Mesendoderm (in vitro differentiated cells): ENCODE measurements around the gene PLA2G5.

Experiments
- DNase-seq: peaks from one replicate; pipeline ENCODE4 v3.0.0; 2013
- H2AK5ac ChIP-seq: 2 replicates; pipeline ENCODE4 v1.6.1; 2013; ENCODE audit warnings: low read length, inconsistent platforms
- H2BK120ac ChIP-seq: 2 replicates; pipeline ENCODE4 v1.6.1; 2013; ENCODE audit warnings: low read depth, mild to moderate bottlenecking, low read length, moderate library complexity, mixed read lengths
- H2BK15ac ChIP-seq: replicated peaks from 2 replicates; pipeline ENCODE4 v1.6.1; 2013; ENCODE audit warnings: low read depth, mild to moderate bottlenecking, moderate library complexity
- H2BK5ac ChIP-seq: 2 replicates; pipeline ENCODE4 v1.6.1; 2013; ENCODE audit warnings: low read length, inconsistent platforms
- H3K18ac ChIP-seq: 2 replicates; pipeline ENCODE4 v1.6.1; 2013; ENCODE audit warnings: mild to moderate bottlenecking, low read length, mixed read lengths
- H3K23ac ChIP-seq: one replicate; pipeline ENCODE4 v1.6.1; 2013; ENCODE audit warnings: low read length
- H3K27ac ChIP-seq: 2 replicates; pipeline ENCODE4 v1.5.1; 2013; ENCODE audit warnings: low read depth, mild to moderate bottlenecking, inconsistent platforms, low read length, moderate library complexity
- H3K27me3 ChIP-seq: 2 replicates; pipeline ENCODE4 v1.6.1; 2013; ENCODE audit warnings: low read length, control low read depth, mild to moderate bottlenecking, inconsistent platforms; ENCODE audit not compliant: insufficient read depth, poor library complexity
- H3K36me3 ChIP-seq: 2 replicates; pipeline ENCODE4 v1.6.1; 2013; ENCODE audit warnings: low read length, inconsistent platforms; ENCODE audit not compliant: control insufficient read depth, insufficient read depth
- H3K4ac ChIP-seq: one replicate; pipeline ENCODE4 v1.6.1; 2013; ENCODE audit warnings: low read depth, mild to moderate bottlenecking, low read length, moderate library complexity
- H3K4me1 ChIP-seq: 2 replicates; pipeline ENCODE4 v1.6.1; 2013; ENCODE audit warnings: low read depth, low read length, inconsistent platforms; ENCODE audit not compliant: control insufficient read depth
- H3K4me2 ChIP-seq: 2 replicates; pipeline ENCODE4 v1.6.1; 2013; ENCODE audit warnings: low read length
- H3K4me3 ChIP-seq: 2 replicates; pipeline ENCODE4 v1.5.1; 2013; ENCODE audit warnings: mild to moderate bottlenecking, low read length
- H3K56ac ChIP-seq: one replicate; pipeline ENCODE4 v1.6.1; 2013; ENCODE audit warnings: low read length
- H3K79me1 ChIP-seq: 2 replicates; pipeline ENCODE4 v1.6.1; 2013; ENCODE audit warnings: low read length, inconsistent platforms
- H3K79me2 ChIP-seq: 2 replicates; pipeline ENCODE4 v1.6.1; 2013; ENCODE audit warnings: mild to moderate bottlenecking, low read length; ENCODE audit not compliant: control insufficient read depth, insufficient read depth
- H3K9ac ChIP-seq: 2 replicates; pipeline ENCODE4 v1.6.1; 2013; ENCODE audit warnings: low read length, inconsistent platforms
- H4K5ac ChIP-seq: one replicate; pipeline ENCODE4 v1.6.1; 2013; ENCODE audit warnings: low read length
- H4K8ac ChIP-seq: one replicate; pipeline ENCODE4 v1.6.1; 2013; ENCODE audit warnings: low read depth, mild to moderate bottlenecking, control low read depth, low read length, moderate library complexity
- WGBS: extraction: QIAGEN DNeasy Blood & Tissue Kit; methylation state at CpG from one replicate; pipeline ENCODE4 v1.1.7; 2013; ENCODE audit warnings: low lambda C conversion rate, missing lambda C conversion rate; ENCODE audit not compliant: insufficient coverage; ENCODE audit errors: extremely low coverage; 5-methylcytosine and 5-hydroxymethylcytosine counted together

The PLA2G5 gene

GRCh38 chr1:20068722-20069121 is 1.3 kb upstream of the PLA2G5 start:
- H3K4me1 ChIP-seq, result no peaks in the 10 kb centered on the region
- H3K27ac ChIP-seq, result no peak overlapping the region
- no peaks in the 10 kb centered on the region for H3K79me1 ChIP-seq
- H2AK5ac ChIP-seq, result no peak overlapping the region
- no peak for DNase-seq
- no peak overlapping the region for H4K5ac ChIP-seq
- no peak overlapping the region for H2BK120ac ChIP-seq
- no peak overlapping the region for H3K4me3 ChIP-seq
- H3K79me2 ChIP-seq, result no peaks in the 10 kb centered on the region
- no peak overlapping the region for H3K4ac ChIP-seq
- H4K8ac ChIP-seq, result no peak overlapping the region
- H3K18ac ChIP-seq, result no peak overlapping the region
- no peak overlapping the region for H3K56ac ChIP-seq
- H2BK15ac ChIP-seq, result no peak overlapping the region
- no peak overlapping the region for H2BK5ac ChIP-seq
- H3K36me3 ChIP-seq, result no peaks in the 10 kb centered on the region
- no peaks in the 10 kb centered on the region for H3K27me3 ChIP-seq
- no peak overlapping the region for H3K4me2 ChIP-seq
- no CpG with 5 or more reads among the region's 7 CpGs for WGBS
- H3K23ac ChIP-seq, result no peak overlapping the region
- no peak overlapping the region for H3K9ac ChIP-seq

GRCh38 chr1:20070357-20070756 is 363 bp downstream of the PLA2G5 start:
- no peak overlapping the region for H3K4ac ChIP-seq
- H4K5ac ChIP-seq, result no peak overlapping the region
- H3K36me3 ChIP-seq, result no peaks in the 10 kb centered on the region
- no peak overlapping the region for H2AK5ac ChIP-seq
- no peak overlapping the region for H4K8ac ChIP-seq
- no peak overlapping the region for H3K9ac ChIP-seq
- H3K4me2 ChIP-seq, result no peak overlapping the region
- no peak overlapping the region for H2BK5ac ChIP-seq
- H3K4me3 ChIP-seq, result no peak overlapping the region
- H3K79me2 ChIP-seq, result no peaks in the 10 kb centered on the region
- no peak overlapping the region for H3K56ac ChIP-seq
- DNase-seq, result no peak
- H3K23ac ChIP-seq, result no peak overlapping the region
- no peaks in the 10 kb centered on the region for H3K27me3 ChIP-seq
- no peak overlapping the region for H2BK120ac ChIP-seq
- no peaks in the 10 kb centered on the region for H3K4me1 ChIP-seq
- H2BK15ac ChIP-seq, result no peak overlapping the region
- no CpG with 5 or more reads among the region's 10 CpGs for WGBS
- H3K27ac ChIP-seq, result no peak overlapping the region
- H3K18ac ChIP-seq, result no peak overlapping the region
- no peaks in the 10 kb centered on the region for H3K79me1 ChIP-seq

- H2BK5ac ChIP-seq, result no peak overlapping the region
- H4K8ac ChIP-seq, result no peak overlapping the region
- no peaks in the 10 kb centered on the region for H3K36me3 ChIP-seq
- no peak overlapping the region for H4K5ac ChIP-seq
- H3K27ac ChIP-seq, result no peak overlapping the region
- H3K27me3 ChIP-seq, result no peaks in the 10 kb centered on the region
- H3K4ac ChIP-seq, result no peak overlapping the region
- no peaks in the 10 kb centered on the region for H3K79me1 ChIP-seq
- H3K23ac ChIP-seq, result no peak overlapping the region
- no peak overlapping the region for H3K4me3 ChIP-seq
- H3K18ac ChIP-seq, result no peak overlapping the region
- H2BK120ac ChIP-seq, result no peak overlapping the region
- no peak overlapping the region for H3K56ac ChIP-seq
- H2BK15ac ChIP-seq, result no peak overlapping the region
- H3K4me2 ChIP-seq, result no peak overlapping the region
- H3K79me2 ChIP-seq, result no peaks in the 10 kb centered on the region
- no peaks in the 10 kb centered on the region for H3K4me1 ChIP-seq
- H2AK5ac ChIP-seq, result no peak overlapping the region
- DNase-seq, result no peak
- H3K9ac ChIP-seq, result no peak overlapping the region
- WGBS, result no CpG with 5 or more reads among the region's 6 CpGs
These were observed 1.4 kb downstream of the PLA2G5 start for GRCh38 chr1:20071416-20071815.

- Histone ChIP-seq H3K36me3 (no peaks in the 10 kb centered on the region), H3K27me3 (no peaks in the 10 kb centered on the region), H2BK120ac (no peak overlapping the region), H3K23ac (no peak overlapping the region), H2AK5ac (no peak overlapping the region), H2BK15ac (no peak overlapping the region), H3K56ac (no peak overlapping the region), H4K5ac (no peak overlapping the region), H2BK5ac (no peak overlapping the region), H3K79me1 (no peaks in the 10 kb centered on the region), H3K4ac (no peak overlapping the region), H4K8ac (no peak overlapping the region), H3K9ac (no peak overlapping the region), H3K4me3 (no peak overlapping the region), H3K79me2 (no peaks in the 10 kb centered on the region), H3K4me2 (no peak overlapping the region), H3K4me1 (no peaks in the 10 kb centered on the region), H3K27ac (no peak overlapping the region), H3K18ac (no peak overlapping the region)
- DNase-seq, result no peak
- WGBS, result no CpG with 5 or more reads among the region's 7 CpGs
These were observed 2.8 kb downstream of the PLA2G5 start for GRCh38 chr1:20072771-20073170.

- Histone ChIP-seq H3K18ac (no peak overlapping the region), H3K56ac (no peak overlapping the region), H3K79me2 (no peaks in the 10 kb centered on the region), H2BK5ac (no peak overlapping the region), H3K9ac (no peak overlapping the region), H3K4ac (no peak overlapping the region), H2AK5ac (no peak overlapping the region), H3K4me3 (no peak overlapping the region), H3K4me1 (no peaks in the 10 kb centered on the region), H3K36me3 (no peaks in the 10 kb centered on the region), H2BK120ac (no peak overlapping the region), H3K27me3 (no peaks in the 10 kb centered on the region), H2BK15ac (no peak overlapping the region), H4K8ac (no peak overlapping the region), H4K5ac (no peak overlapping the region), H3K79me1 (no peaks in the 10 kb centered on the region), H3K27ac (no peak overlapping the region), H3K4me2 (no peak overlapping the region), H3K23ac (no peak overlapping the region)
- DNase-seq, result no peak
- no CpG with 5 or more reads among the region's 2 CpGs for WGBS
These were observed 3.3 kb downstream of the PLA2G5 start for GRCh38 chr1:20073256-20073655.

- no peak overlapping the region for H3K9ac ChIP-seq
- DNase-seq, result no peak
- H3K18ac ChIP-seq, result no peak overlapping the region
- H3K4me2 ChIP-seq, result no peak overlapping the region
- H2BK120ac ChIP-seq, result no peak overlapping the region
- no peak overlapping the region for H3K56ac ChIP-seq
- H4K5ac ChIP-seq, result no peak overlapping the region
- H3K4ac ChIP-seq, result no peak overlapping the region
- WGBS, result no CpG with 5 or more reads among the region's 11 CpGs
- no peak overlapping the region for H2BK5ac ChIP-seq
- H3K27me3 ChIP-seq, result no peaks in the 10 kb centered on the region
- H3K79me1 ChIP-seq, result no peaks in the 10 kb centered on the region
- no peaks in the 10 kb centered on the region for H3K36me3 ChIP-seq
- no peak overlapping the region for H2AK5ac ChIP-seq
- H3K27ac ChIP-seq, result no peak overlapping the region
- H3K4me1 ChIP-seq, result no peaks in the 10 kb centered on the region
- no peak overlapping the region for H4K8ac ChIP-seq
- H2BK15ac ChIP-seq, result no peak overlapping the region
- no peaks in the 10 kb centered on the region for H3K79me2 ChIP-seq
- no peak overlapping the region for H3K4me3 ChIP-seq
- no peak overlapping the region for H3K23ac ChIP-seq
These were observed 4.2 kb downstream of the PLA2G5 start for GRCh38 chr1:20074055-20074724.
